ENCODE results near the gene KLK4.

The KLK4 gene

GRCh38 chr19:50912727-50913716, 1.8 kb upstream of the KLK4 start:
- no peak for TF ChIP-seq CTCF (conservative IDR thresholded peaks at IDR 0.05; ENCODE audit: low read depth, low read length)
- peak; percentile 8 for DNase-seq (ENCODE audit: low read depth)

GRCh38 chr19:50912102-50912599, 956 bp upstream of the KLK4 start:
- no peak for TF ChIP-seq CTCF (conservative IDR thresholded peaks at IDR 0.05; ENCODE audit: low read depth, low read length)
- no peak overlapping the region for H3K4me3 ChIP-seq (ENCODE audit: low read depth, low read length)
- DNase-seq (ENCODE audit: low read depth) = no peak

More at GRCh38 chr19:50912727-50913716, 1.8 kb upstream of the KLK4 start:
- no peak overlapping the region for H3K4me3 ChIP-seq (ENCODE audit: low read depth, low read length)

GRCh38 chr19:50910722-50911121, 473 bp downstream of the KLK4 start:
- H3K4me3 ChIP-seq (ENCODE audit: low read depth, low read length) = no peak overlapping the region
- TF ChIP-seq CTCF (conservative IDR thresholded peaks at IDR 0.05; ENCODE audit: low read depth, low read length) = no peak
- DNase-seq (ENCODE audit: low read depth) = no peak

GRCh38 chr19:50909240-50910070, 1.7 kb downstream of the KLK4 start:
- TF ChIP-seq CTCF (conservative IDR thresholded peaks at IDR 0.05; ENCODE audit: low read depth, low read length) = no peak
- no peak overlapping the region for H3K4me3 ChIP-seq (ENCODE audit: low read depth, low read length)
- DNase-seq (ENCODE audit: low read depth) = peak; percentile 25

- H3K4me3 ChIP-seq (ENCODE audit: low read depth, low read length) = no peak overlapping the region
- TF ChIP-seq CTCF (conservative IDR thresholded peaks at IDR 0.05; ENCODE audit: low read depth, low read length) = no peak
- DNase-seq (ENCODE audit: low read depth) = no peak
Measured at GRCh38 chr19:50908336-50908735, 2.9 kb downstream of the KLK4 start.

GRCh38 chr19:50906217-50906616, 5.0 kb downstream of the KLK4 start:
- DNase-seq (ENCODE audit: low read depth) = peak; percentile 24
- no peak overlapping the region for H3K4me3 ChIP-seq (ENCODE audit: low read depth, low read length)
- TF ChIP-seq CTCF (conservative IDR thresholded peaks at IDR 0.05; ENCODE audit: low read depth, low read length) = peak; percentile 57

Measured in choroid plexus epithelial cell (primary cell).